Upper lobe of right lung (tissue), 1 donor: ENCODE data around the gene LEKR1. TPM values are rescaled to one million over a fixed set of nuclear protein-coding genes. Genes with fewer than 3 reads are reported as not detected.

Experiments used
- ATAC-seq: fragments of 200-7000 bp; cut with Tn5 transposase; one replicate; pipeline ENCODE4 v1.9.1; 2020; ENCODE audit warnings: mild to moderate bottlenecking, moderate library complexity
- DNase-seq: peaks from one replicate; pipeline ENCODE4 v3.0.0-alpha.2; 2020
- H3K27ac ChIP-seq: fragments of 200-600 bp; one replicate; pipeline ENCODE4 v1.8.0; 2022
- H3K27me3 ChIP-seq: fragments of 200-600 bp; one replicate; pipeline ENCODE4 v1.8.0; 2022; ENCODE audit warnings: mild to moderate bottlenecking
- H3K36me3 ChIP-seq: fragments of 200-600 bp; one replicate; pipeline ENCODE4 v1.8.0; 2022
- H3K4me1 ChIP-seq: fragments of 200-600 bp; one replicate; pipeline ENCODE4 v1.8.0; 2022
- H3K4me3 ChIP-seq: fragments of 200-600 bp; one replicate; pipeline ENCODE4 v1.8.0; 2022; ENCODE audit warnings: mild to moderate bottlenecking
- H3K9me3 ChIP-seq: fragments of 200-600 bp; one replicate; pipeline ENCODE4 v1.8.0; 2022
- intact Hi-C: fragments of 100-400 bp; cut with DNase I; formaldehyde crosslinking; loops from one replicate; pipeline ENCODE4 v1.11.0; 2022
- total RNA-seq: library from RNA; stranded (reverse); fragmentation: NEBNext Ultra II Directional; extraction: Animal tissue kit (Norgen Biotek cat#: 25700); gene quantifications from one replicate; pipeline ENCODE4 v1.2.1, GENCODE V29; 2021
- TF ChIP-seq, protein P1 (sequence below): fragments of 200-600 bp; IDR thresholded peaks from one replicate; pipeline ENCODE4 v1.8.0; 2022; ENCODE audit warnings: antibody characterized with exemption
- donor health status: DM: no; HTN: yes; CAD: no; lungs with severe emphysema.

Gene LEKR1
- total RNA-seq, 1 donor from 2014 or later, result 2.1 TPM

GRCh38 chr3:156811089-156811862 is 14.9 kb upstream of the LEKR1 start:
- intact Hi-C loops, result no loop called here
- TF ChIP-seq, protein P1, sequence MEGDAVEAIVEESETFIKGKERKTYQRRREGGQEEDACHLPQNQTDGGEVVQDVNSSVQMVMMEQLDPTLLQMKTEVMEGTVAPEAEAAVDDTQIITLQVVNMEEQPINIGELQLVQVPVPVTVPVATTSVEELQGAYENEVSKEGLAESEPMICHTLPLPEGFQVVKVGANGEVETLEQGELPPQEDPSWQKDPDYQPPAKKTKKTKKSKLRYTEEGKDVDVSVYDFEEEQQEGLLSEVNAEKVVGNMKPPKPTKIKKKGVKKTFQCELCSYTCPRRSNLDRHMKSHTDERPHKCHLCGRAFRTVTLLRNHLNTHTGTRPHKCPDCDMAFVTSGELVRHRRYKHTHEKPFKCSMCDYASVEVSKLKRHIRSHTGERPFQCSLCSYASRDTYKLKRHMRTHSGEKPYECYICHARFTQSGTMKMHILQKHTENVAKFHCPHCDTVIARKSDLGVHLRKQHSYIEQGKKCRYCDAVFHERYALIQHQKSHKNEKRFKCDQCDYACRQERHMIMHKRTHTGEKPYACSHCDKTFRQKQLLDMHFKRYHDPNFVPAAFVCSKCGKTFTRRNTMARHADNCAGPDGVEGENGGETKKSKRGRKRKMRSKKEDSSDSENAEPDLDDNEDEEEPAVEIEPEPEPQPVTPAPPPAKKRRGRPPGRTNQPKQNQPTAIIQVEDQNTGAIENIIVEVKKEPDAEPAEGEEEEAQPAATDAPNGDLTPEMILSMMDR, result no peak
- H3K4me1 ChIP-seq, result peaks cover 4% of the 10 kb centered on the region
- H3K36me3 ChIP-seq, result no peaks in the 10 kb centered on the region
- no peak overlapping the region for H3K27ac ChIP-seq
- H3K4me3 ChIP-seq, result no peak overlapping the region
- ATAC-seq (no peak), DNase-seq (no peak)
- no peaks in the 10 kb centered on the region for H3K9me3 ChIP-seq
- H3K27me3 ChIP-seq, result no peaks in the 10 kb centered on the region

GRCh38 chr3:156812521-156813335 is 13.4 kb upstream of the LEKR1 start:
- no peaks in the 10 kb centered on the region for H3K27me3 ChIP-seq
- no peak overlapping the region for H3K27ac ChIP-seq
- H3K36me3 ChIP-seq, result no peaks in the 10 kb centered on the region
- intact Hi-C loops, result no loop called here
- peaks cover 6% of the 10 kb centered on the region for H3K4me1 ChIP-seq
- DNase-seq, result no peak
- H3K9me3 ChIP-seq, result no peaks in the 10 kb centered on the region
- peak; percentile 18 for ATAC-seq
- no peak overlapping the region for H3K4me3 ChIP-seq
- TF ChIP-seq, protein P1, result no peak

- Histone ChIP-seq H3K4me1 (peaks cover 14% of the 10 kb centered on the region), H3K36me3 (no peaks in the 10 kb centered on the region), H3K9me3 (no peaks in the 10 kb centered on the region), H3K27ac (no peak overlapping the region), H3K27me3 (no peaks in the 10 kb centered on the region), H3K4me3 (no peak overlapping the region)
- TF ChIP-seq, protein P1, result no peak
- DNase-seq, result no peak
- intact Hi-C loops, result no loop called here
- no peak for ATAC-seq
Observed at GRCh38 chr3:156814295-156814694, 11.9 kb upstream of the LEKR1 start.

- Histone ChIP-seq H3K27ac (peak overlapping the region; percentile 93), H3K36me3 (no peaks in the 10 kb centered on the region), H3K4me3 (peak overlapping the region; percentile 72), H3K27me3 (no peaks in the 10 kb centered on the region), H3K9me3 (no peaks in the 10 kb centered on the region), H3K4me1 (peaks cover 25% of the 10 kb centered on the region)
- TF ChIP-seq, protein P1, result peak; percentile 24
- DNase-seq, result peak; percentile 76
- intact Hi-C loops, result no loop called here
- peak; percentile 72 for ATAC-seq
Observed at GRCh38 chr3:156816091-156816793, 9.9 kb upstream of the LEKR1 start.

DNA sequence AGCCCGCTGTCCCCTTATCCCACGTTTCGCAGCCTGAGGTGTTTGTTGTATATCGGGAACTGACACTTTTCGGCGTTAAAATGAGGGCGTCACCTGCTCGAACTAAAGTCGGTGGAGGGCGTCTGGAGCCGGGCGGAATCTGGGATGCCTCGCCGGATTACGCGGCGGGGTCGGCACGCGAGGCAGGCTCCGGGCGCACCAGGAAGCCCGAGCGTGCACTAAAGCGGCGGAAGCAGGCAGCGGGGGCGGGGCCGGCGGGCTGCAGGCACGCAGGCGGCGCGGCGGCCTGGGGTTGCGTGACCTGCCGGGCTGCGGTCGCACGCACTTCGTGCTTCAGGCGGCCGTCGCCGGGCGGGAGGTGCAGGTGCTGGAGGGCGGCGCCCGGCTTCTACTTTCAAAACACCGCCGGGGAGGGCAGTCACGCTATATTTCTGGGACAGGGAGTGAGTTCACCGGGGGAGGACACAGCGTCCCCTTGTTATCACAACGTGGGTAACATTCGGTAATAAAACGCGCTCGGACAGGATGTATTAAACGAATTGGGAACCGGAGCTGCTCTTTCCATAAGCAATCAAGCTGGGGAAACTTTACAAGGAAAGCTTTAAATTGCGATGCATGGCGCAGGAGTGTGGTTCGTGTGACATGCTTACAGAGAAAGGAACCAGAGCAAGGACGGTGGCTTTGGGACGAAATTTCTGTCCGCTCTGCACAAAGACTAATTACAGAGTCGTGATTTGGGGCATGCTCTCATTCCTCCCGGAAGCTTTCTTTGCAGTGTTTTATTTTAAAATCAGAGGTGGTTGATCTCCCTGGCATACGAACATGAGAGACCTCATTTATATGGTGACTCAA is 9.1 kb upstream of the LEKR1 start:
- peak overlapping the region; percentile 93 for H3K27ac ChIP-seq
- no peaks in the 10 kb centered on the region for H3K9me3 ChIP-seq
- no peaks in the 10 kb centered on the region for H3K27me3 ChIP-seq
- DNase-seq (peak; percentile 96), ATAC-seq (peak; percentile 96)
- no peaks in the 10 kb centered on the region for H3K36me3 ChIP-seq
- H3K4me3 ChIP-seq, result peak overlapping the region; percentile 72
- TF ChIP-seq, protein P1, result no peak
- intact Hi-C loops, result no loop called here
- H3K4me1 ChIP-seq, result peaks cover 25% of the 10 kb centered on the region
